ENCODE results near the gene TMEM209.

DNA sequence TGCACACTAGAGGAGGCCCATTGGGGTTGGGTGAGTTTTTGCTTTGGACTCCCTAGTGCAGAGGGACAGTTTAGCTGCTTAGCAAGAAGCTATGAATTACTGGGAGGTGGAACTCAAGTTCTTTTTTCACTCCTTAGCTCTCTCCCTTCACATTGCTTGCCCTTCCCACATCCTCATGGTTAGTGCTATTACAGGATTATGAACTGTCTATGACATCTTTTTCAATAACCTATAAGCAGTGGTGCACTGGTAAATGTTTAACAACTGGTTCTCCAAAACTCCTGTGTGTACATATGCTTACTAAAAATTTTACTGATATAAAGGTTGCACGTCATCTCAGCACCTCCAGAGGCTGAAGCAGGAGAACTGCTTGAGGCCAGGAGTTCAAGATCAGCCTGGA lies 8.6 kb upstream of the TMEM209 start:
- TF ChIP-seq, protein P1, sequence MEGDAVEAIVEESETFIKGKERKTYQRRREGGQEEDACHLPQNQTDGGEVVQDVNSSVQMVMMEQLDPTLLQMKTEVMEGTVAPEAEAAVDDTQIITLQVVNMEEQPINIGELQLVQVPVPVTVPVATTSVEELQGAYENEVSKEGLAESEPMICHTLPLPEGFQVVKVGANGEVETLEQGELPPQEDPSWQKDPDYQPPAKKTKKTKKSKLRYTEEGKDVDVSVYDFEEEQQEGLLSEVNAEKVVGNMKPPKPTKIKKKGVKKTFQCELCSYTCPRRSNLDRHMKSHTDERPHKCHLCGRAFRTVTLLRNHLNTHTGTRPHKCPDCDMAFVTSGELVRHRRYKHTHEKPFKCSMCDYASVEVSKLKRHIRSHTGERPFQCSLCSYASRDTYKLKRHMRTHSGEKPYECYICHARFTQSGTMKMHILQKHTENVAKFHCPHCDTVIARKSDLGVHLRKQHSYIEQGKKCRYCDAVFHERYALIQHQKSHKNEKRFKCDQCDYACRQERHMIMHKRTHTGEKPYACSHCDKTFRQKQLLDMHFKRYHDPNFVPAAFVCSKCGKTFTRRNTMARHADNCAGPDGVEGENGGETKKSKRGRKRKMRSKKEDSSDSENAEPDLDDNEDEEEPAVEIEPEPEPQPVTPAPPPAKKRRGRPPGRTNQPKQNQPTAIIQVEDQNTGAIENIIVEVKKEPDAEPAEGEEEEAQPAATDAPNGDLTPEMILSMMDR (IDR thresholded peaks at IDR 0.05; ENCODE audit: insufficient read depth, low read length, poor library complexity, severe bottlenecking) = no peak
- TF ChIP-seq EZH2phosphoT487 (conservative IDR thresholded peaks at IDR 0.05; ENCODE audit: low read length) = no peak

Data from SU-DHL-6 (cell line).